ENCODE measurements around the gene AANAT. TPM values are rescaled to one million over a fixed set of nuclear protein-coding genes. Genes with fewer than 3 reads are reported as not detected.

The AANAT gene
- total and polyA plus RNA-seq, 4 donors: not detected

DNA sequence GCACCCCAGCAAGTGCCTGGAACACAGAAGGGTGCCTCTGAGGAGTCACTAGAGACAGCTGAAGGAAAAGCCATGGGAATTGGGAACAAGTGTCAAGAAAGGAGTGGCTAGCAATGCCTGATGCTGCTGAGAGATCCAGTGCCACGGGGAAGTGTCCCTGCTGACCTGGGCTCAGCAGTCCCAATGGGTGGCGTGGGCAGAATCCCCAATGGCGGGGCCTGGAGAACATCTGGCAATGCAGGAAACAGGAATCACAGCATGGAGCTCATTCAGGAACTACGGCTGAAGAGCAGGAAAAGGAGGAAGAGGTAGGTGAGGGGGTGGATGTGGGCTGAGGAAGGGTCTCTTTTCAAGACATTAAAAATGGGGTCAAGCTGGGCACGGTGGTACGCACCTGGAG, 44.5 kb upstream of the AANAT start:
- H3K36me3 ChIP-seq (ENCODE audit: control insufficient read depth in 4 of 4, insufficient read depth in 3 of 4, low read depth in 1 of 4, low read length in 3 of 4): no peaks in the 10 kb centered on the region
- 95% methylated on average over 6 of the region's 6 CpGs for WGBS
- H3K27ac ChIP-seq (ENCODE audit: low read depth in 1 of 2, low read length in 2 of 2): no peak overlapping the region
- no peaks in the 10 kb centered on the region for H3K27me3 ChIP-seq (ENCODE audit: control insufficient read depth in 4 of 4, insufficient read depth in 4 of 4, low read length in 3 of 4)
- peaks cover 0 to 8% (median 0%) of the 10 kb centered on the region in 4 donors for H3K4me1 ChIP-seq (ENCODE audit: control insufficient read depth in 4 of 4, insufficient read depth in 4 of 4, low read length in 3 of 4)
- H3K4me3 ChIP-seq (ENCODE audit: low read depth in 1 of 3, low read length in 3 of 3): no peak overlapping the region
- TF ChIP-seq HNF4G (IDR thresholded peaks at IDR 0.05): no peak
- TF ChIP-seq, protein P1, sequence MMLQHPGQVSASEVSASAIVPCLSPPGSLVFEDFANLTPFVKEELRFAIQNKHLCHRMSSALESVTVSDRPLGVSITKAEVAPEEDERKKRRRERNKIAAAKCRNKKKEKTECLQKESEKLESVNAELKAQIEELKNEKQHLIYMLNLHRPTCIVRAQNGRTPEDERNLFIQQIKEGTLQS (IDR thresholded peaks at IDR 0.05): no peak
- TF ChIP-seq GABPA (IDR thresholded peaks at IDR 0.05 in 1 of 2, conservative IDR thresholded peaks at IDR 0.05 in 1 of 2): no peak
- DNase-seq (ENCODE audit: low spot score): no peak
- H3K9ac ChIP-seq (ENCODE audit: low read depth in 1 of 2, low read length in 2 of 2): no peak overlapping the region
- no peaks in the 10 kb centered on the region for H3K9me3 ChIP-seq (ENCODE audit: control insufficient read depth in 4 of 4, low read length in 3 of 4)

DNA sequence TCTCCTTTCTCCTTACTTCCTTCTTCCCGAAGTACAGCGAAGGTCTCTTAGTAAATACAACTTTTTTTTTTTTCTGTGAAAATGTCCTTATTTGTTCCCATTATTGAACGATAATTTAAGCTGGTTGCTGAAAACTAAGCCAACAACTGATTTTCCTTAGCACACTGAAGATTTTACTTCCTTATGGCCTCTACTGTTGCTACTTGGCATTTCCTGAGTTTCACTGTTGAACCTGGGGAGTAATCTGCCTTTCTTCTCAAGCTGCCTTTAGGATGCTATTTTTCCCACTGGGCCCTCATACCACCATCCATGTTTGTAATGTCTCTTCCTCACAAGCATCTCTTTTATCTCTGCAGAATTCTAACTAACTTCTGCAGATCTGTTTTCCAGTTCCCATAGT, 40.5 kb upstream of the AANAT start:
- no peak overlapping the region for H3K9ac ChIP-seq (ENCODE audit: low read depth in 1 of 2, low read length in 2 of 2)
- H3K36me3 ChIP-seq (ENCODE audit: control insufficient read depth in 4 of 4, insufficient read depth in 3 of 4, low read depth in 1 of 4, low read length in 3 of 4): peaks cover 0 to 1% (median 0%) of the 10 kb centered on the region in 4 donors
- 85% methylated on average over 3 of the region's 3 CpGs for WGBS
- H3K4me3 ChIP-seq (ENCODE audit: low read depth in 1 of 3, low read length in 3 of 3): no peak overlapping the region
- no peaks in the 10 kb centered on the region for H3K9me3 ChIP-seq (ENCODE audit: control insufficient read depth in 4 of 4, low read length in 3 of 4)
- DNase-seq (ENCODE audit: low spot score): no peak
- no peak for TF ChIP-seq RXRA (IDR thresholded peaks at IDR 0.05)
- TF ChIP-seq HNF4A (conservative IDR thresholded peaks at IDR 0.05): no peak
- TF ChIP-seq, protein P1 (IDR thresholded peaks at IDR 0.05): no peak
- TF ChIP-seq GABPA (IDR thresholded peaks at IDR 0.05 in 1 of 2, conservative IDR thresholded peaks at IDR 0.05 in 1 of 2): no peak
- no peak for TF ChIP-seq TAF1 (conservative IDR thresholded peaks at IDR 0.05)
- TF ChIP-seq SP1 (IDR thresholded peaks at IDR 0.05): no peak
- TF ChIP-seq, protein P2, sequence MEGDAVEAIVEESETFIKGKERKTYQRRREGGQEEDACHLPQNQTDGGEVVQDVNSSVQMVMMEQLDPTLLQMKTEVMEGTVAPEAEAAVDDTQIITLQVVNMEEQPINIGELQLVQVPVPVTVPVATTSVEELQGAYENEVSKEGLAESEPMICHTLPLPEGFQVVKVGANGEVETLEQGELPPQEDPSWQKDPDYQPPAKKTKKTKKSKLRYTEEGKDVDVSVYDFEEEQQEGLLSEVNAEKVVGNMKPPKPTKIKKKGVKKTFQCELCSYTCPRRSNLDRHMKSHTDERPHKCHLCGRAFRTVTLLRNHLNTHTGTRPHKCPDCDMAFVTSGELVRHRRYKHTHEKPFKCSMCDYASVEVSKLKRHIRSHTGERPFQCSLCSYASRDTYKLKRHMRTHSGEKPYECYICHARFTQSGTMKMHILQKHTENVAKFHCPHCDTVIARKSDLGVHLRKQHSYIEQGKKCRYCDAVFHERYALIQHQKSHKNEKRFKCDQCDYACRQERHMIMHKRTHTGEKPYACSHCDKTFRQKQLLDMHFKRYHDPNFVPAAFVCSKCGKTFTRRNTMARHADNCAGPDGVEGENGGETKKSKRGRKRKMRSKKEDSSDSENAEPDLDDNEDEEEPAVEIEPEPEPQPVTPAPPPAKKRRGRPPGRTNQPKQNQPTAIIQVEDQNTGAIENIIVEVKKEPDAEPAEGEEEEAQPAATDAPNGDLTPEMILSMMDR (IDR thresholded peaks at IDR 0.05; ENCODE audit: low read depth, low read length, missing input control): no peak
- TF ChIP-seq, protein P3, sequence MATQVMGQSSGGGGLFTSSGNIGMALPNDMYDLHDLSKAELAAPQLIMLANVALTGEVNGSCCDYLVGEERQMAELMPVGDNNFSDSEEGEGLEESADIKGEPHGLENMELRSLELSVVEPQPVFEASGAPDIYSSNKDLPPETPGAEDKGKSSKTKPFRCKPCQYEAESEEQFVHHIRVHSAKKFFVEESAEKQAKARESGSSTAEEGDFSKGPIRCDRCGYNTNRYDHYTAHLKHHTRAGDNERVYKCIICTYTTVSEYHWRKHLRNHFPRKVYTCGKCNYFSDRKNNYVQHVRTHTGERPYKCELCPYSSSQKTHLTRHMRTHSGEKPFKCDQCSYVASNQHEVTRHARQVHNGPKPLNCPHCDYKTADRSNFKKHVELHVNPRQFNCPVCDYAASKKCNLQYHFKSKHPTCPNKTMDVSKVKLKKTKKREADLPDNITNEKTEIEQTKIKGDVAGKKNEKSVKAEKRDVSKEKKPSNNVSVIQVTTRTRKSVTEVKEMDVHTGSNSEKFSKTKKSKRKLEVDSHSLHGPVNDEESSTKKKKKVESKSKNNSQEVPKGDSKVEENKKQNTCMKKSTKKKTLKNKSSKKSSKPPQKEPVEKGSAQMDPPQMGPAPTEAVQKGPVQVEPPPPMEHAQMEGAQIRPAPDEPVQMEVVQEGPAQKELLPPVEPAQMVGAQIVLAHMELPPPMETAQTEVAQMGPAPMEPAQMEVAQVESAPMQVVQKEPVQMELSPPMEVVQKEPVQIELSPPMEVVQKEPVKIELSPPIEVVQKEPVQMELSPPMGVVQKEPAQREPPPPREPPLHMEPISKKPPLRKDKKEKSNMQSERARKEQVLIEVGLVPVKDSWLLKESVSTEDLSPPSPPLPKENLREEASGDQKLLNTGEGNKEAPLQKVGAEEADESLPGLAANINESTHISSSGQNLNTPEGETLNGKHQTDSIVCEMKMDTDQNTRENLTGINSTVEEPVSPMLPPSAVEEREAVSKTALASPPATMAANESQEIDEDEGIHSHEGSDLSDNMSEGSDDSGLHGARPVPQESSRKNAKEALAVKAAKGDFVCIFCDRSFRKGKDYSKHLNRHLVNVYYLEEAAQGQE (IDR thresholded peaks at IDR 0.05): no peak
- TF ChIP-seq JUND (IDR thresholded peaks at IDR 0.05): no peak
- no peak for TF ChIP-seq NR2F2 (IDR thresholded peaks at IDR 0.05)
- TF ChIP-seq FOXA2 (IDR thresholded peaks at IDR 0.05): no peak
- TF ChIP-seq, protein P4, sequence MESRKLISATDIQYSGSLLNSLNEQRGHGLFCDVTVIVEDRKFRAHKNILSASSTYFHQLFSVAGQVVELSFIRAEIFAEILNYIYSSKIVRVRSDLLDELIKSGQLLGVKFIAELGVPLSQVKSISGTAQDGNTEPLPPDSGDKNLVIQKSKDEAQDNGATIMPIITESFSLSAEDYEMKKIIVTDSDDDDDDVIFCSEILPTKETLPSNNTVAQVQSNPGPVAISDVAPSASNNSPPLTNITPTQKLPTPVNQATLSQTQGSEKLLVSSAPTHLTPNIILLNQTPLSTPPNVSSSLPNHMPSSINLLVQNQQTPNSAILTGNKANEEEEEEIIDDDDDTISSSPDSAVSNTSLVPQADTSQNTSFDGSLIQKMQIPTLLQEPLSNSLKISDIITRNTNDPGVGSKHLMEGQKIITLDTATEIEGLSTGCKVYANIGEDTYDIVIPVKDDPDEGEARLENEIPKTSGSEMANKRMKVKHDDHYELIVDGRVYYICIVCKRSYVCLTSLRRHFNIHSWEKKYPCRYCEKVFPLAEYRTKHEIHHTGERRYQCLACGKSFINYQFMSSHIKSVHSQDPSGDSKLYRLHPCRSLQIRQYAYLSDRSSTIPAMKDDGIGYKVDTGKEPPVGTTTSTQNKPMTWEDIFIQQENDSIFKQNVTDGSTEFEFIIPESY (IDR thresholded peaks at IDR 0.05): no peak
- no peak for TF ChIP-seq EGR1 (IDR thresholded peaks at IDR 0.05; ENCODE audit: low read depth in 2 of 2)
- TF ChIP-seq HNF4G (IDR thresholded peaks at IDR 0.05): no peak
- TF ChIP-seq FOXA1 (IDR thresholded peaks at IDR 0.05): no peak
- no peak for TF ChIP-seq RAD21 (IDR thresholded peaks at IDR 0.05)
- TF ChIP-seq YY1 (IDR thresholded peaks at IDR 0.05): no peak
- H3K4me1 ChIP-seq (ENCODE audit: control insufficient read depth in 4 of 4, insufficient read depth in 4 of 4, low read length in 3 of 4): no peaks in the 10 kb centered on the region
- no peaks in the 10 kb centered on the region for H3K27me3 ChIP-seq (ENCODE audit: control insufficient read depth in 4 of 4, insufficient read depth in 4 of 4, low read length in 3 of 4)
- no peak overlapping the region for H3K27ac ChIP-seq (ENCODE audit: low read depth in 1 of 2, low read length in 2 of 2)

Data from liver (tissue), 9 donors.